NCI-H524 (cell line): ENCODE data around the gene CST11.
"Not testable (repeated sequence)": the region's sequence is repeated elsewhere in the genome, so short reads cannot be mapped to it uniquely, and the experiment has no call there.

Experiments used
- DNase-seq, 2 experiments: peaks; one replicate each; lab custom pipeline; 2025; lab: John Stamatoyannopoulos, UW

CST11 gene

GRCh38 chr20:23452776-23453175 lies at the start of gene CST11:
Gene CST11, minus strand, starts transcription at chr20:23452876. Its CDS starts 65 bp downstream, at chr20:23452811.
- no peak for DNase-seq

GRCh38 chr20:23501926-23502325 lies 49.2 kb upstream of the CST11 start:
- DNase-seq = no peak

GRCh38 chr20:23497536-23497935 lies 44.9 kb upstream of the CST11 start:
- DNase-seq = no peak

- DNase-seq = no peak
These were observed 40.6 kb upstream of the CST11 start for GRCh38 chr20:23493172-23493772.

GRCh38 chr20:23492292-23492691 lies 39.6 kb upstream of the CST11 start:
- no peak for DNase-seq

- DNase-seq = no peak
These were observed 38.1 kb upstream of the CST11 start, which contains the start of gene CST8 for GRCh38 chr20:23490817-23491216. Gene CST8, plus strand, starts transcription at chr20:23491117. Its CDS starts 551 bp downstream, at chr20:23491668.

- no peak for DNase-seq
These were observed 36.3 kb upstream of the CST11 start for GRCh38 chr20:23488996-23489395.

GRCh38 chr20:23488470-23488869 lies 35.8 kb upstream of the CST11 start:
- DNase-seq = no peak

GRCh38 chr20:23484081-23484480 lies 31.4 kb upstream of the CST11 start:
- DNase-seq = no peak

GRCh38 chr20:23482138-23482537 lies 29.5 kb upstream of the CST11 start:
- DNase-seq = no peak

- DNase-seq = no peak
These were observed 26.4 kb upstream of the CST11 start for GRCh38 chr20:23479043-23479442.

GRCh38 chr20:23477223-23477622 lies 24.5 kb upstream of the CST11 start:
- DNase-seq = no peak

GRCh38 chr20:23476015-23476754 lies 23.5 kb upstream of the CST11 start:
- no peak for DNase-seq

- DNase-seq = no peak
These were observed 22.7 kb upstream of the CST11 start for GRCh38 chr20:23475395-23475794.

- not testable (repeated sequence) for DNase-seq
These were observed 20.6 kb upstream of the CST11 start for GRCh38 chr20:23473293-23473692.

- DNase-seq = peak; percentile 5 to 81
These were observed 19.6 kb upstream of the CST11 start for GRCh38 chr20:23472306-23472705.

GRCh38 chr20:23466961-23467360 lies 14.3 kb upstream of the CST11 start:
- not testable (repeated sequence) for DNase-seq

GRCh38 chr20:23461180-23461579 lies 8.5 kb upstream of the CST11 start:
- no peak for DNase-seq

GRCh38 chr20:23459461-23460150 lies 6.9 kb upstream of the CST11 start:
- DNase-seq = no peak

- DNase-seq = no peak
These were observed 4.2 kb upstream of the CST11 start for GRCh38 chr20:23456873-23457272.

- no peak for DNase-seq
These were observed 3.7 kb upstream of the CST11 start for GRCh38 chr20:23456409-23456808.

- DNase-seq = no peak
These were observed 3.0 kb upstream of the CST11 start for GRCh38 chr20:23455639-23456038.

- no peak for DNase-seq
These were observed 2.1 kb upstream of the CST11 start for GRCh38 chr20:23454816-23455215.
